GM19351 (cell line): ENCODE results near the gene DPYSL4.
"Not testable (repeated sequence)": the region's sequence is repeated elsewhere in the genome, so short reads cannot be mapped to it uniquely, and the experiment has no call there.

ENCODE experiments used
- ATAC-seq: cut with Tn5 transposase; IDR thresholded peaks from one replicate; pipeline ENCODE4 v1.9.1; 2021; ENCODE audit warnings: mild to moderate bottlenecking, moderate library complexity; ENCODE audit not compliant: unreplicated experiment

DPYSL4 gene

DNA sequence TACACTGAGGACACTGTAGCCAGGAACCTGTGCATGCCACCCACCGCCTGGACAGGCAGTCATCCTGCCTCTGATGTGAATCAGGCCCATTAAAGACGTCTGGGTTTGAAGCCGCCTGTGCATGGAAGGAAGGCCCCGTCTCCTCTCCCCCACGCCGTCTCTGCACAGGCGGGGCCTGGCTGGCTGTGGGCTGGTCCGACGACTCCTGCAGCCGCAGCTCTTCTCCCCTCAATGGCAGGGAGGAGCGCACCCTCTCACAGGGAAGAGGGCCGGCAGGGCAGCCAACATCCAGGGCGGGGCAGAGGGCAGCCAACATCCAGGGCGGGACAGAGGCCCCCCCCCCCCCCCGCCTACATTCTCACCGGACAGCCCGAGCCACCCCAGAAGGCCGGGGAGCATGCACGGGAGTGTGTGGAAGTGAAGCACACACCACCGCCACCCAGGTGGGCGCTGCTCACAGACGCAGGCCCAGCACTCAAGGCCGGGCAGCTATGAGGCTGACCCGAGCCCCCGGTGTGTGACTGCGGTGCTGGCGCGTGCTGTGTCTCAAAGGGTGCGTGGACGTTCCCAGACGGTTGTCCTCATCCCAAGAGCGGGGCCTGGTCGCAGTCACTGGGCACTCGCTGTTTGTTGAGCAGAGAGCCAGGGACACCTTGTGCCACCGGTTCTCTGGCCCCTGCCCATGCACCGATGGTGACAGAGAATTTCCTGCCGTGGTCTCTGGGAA is 19.1 kb downstream of the DPYSL4 start:
- no peak for ATAC-seq

DNA sequence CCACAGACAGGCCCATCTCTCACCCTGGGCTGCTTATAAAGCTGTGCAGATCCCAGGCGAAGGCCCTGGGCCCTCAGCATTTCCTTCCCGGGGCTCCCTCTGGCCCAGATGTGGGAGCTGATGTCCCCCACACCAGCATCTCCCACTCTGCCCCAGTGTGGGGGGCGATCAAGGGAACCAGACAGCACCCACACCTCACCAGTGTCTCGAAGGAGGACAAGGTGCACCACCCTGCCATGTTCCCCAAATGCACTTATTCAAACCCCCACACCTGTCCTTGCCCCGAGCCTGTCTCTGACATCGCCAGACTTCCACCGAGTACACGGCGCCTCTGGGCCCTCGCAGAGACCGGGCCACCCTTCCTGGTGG is 19.6 kb downstream of the DPYSL4 start:
- ATAC-seq = no peak

DNA sequence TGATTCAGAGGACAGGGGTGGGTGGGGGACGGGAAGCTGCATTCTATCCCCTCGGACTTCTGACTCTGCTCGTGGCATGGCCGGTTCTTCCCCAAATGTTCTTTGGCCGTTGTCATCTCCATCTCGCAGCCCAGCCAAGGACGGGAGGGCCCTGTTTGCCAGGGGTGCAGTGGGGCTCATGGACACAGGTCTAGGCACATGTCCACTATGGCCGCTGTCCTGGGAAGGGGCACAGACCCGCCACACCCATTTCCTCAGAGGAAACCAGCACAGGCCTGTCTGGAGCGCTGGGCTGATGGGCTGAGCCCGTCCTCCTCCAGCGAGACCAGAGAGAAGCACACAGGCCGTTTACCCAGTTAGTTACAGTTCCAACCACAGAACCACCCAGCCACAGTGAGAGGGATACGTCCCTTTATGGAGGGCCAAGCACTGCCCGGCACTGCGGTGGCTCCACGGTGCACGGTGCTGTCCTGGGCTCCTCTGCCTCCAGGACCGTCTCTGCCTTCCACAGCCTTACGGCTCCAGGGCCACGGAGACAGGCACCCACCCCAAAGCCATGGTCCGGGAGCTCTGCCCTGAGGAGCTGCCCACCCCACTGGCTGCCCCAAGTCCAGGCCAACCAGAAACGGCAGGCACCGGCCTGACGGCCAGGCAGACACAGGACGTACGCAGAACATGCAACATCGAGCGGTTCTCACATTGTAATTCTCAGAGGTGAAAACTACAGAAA is 20.2 kb downstream of the DPYSL4 start:
- no peak for ATAC-seq

DNA sequence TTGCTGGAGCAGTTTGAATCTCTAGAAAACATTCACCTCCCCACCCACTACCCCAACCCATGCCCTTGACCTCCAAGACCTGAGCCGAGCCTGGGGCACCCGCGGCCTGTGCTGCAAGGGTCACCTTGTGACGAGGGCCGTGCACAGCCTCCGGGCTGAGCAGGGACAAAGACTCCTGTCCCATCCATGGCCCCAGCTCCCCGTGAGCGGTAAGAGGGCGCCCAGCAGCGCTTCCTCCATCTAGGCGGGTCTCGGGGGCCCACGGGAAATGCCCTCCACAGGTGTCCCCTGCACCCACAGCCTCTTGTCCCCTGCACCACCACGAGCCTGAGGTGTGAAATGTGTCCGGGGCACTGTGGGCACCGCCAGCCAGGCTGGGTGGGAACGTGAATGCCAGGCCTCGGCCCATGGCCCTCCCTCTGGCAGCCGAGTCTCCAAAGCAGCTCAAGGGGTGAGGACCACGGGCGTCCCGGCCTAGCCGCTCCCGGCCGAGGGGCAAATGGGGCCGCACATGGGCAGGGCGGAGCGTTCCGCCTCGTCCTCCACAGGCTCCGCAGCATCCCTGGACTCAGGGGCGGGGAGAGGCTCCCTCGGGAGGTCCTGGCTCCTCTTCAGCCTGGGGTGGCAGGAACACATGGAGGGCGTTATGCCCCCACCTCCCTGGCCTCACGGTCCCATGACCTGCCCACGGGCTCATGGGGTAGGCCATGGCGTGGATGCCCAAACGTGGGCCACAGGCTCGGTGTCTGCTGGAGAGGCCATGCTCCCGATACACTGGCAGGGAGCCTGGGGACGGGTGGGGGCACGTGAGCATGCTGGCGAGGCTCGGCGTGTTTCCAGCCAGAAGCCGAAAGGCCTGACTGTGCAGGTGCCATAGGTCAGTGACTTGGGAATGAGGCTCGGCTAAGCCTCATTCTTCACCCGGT is 21.1 kb downstream of the DPYSL4 start:
- no peak for ATAC-seq

DNA sequence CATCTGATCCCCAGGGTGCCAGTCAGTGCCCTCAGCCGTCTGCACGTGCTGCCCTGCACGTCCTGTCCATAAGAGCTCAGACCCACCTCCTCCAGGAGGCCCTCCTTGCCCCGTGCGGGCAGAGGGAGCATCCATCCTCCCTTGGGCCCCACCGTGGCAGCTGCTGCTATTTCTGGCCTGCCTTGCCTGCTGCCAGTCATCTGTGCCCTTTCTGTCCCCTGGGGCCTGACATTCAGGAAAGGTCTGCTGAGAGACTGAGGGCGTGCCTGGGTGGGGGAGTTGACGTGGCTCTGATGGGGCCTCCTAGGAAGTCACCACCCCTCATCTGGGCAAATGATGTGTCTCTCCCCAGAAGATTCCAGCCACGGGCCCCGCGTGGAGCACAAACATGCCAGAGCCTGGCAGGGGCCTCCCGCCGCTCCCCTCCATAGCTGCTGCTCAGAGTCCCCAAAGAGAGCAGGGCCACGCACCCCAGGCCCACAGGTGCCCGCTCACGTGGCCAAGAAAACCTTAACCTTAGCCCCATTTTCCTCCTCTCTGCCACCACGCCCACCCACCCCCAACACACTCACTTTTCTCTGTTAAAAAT is 21.8 kb downstream of the DPYSL4 start:
- no peak for ATAC-seq

DNA sequence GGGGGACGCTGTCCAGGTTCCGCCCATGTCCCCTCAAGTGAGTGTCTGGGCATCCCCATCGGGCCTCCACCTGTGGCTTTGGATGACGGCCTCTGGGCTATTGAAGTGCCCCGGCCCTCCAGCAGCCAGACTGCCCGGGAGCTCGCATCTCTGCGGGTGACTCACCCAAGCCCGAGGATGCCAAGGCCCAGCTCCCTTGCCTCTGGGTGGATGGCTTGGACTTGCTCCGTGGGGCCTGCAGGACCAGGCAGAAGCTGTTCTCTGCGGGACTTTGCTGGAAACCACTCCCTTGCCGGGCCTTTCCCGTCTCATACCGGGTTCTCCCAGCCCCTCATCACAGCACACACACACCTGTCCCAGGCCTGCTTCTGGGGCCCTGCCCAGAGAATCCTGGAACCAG is 22.4 kb downstream of the DPYSL4 start:
- ATAC-seq = no peak

DNA sequence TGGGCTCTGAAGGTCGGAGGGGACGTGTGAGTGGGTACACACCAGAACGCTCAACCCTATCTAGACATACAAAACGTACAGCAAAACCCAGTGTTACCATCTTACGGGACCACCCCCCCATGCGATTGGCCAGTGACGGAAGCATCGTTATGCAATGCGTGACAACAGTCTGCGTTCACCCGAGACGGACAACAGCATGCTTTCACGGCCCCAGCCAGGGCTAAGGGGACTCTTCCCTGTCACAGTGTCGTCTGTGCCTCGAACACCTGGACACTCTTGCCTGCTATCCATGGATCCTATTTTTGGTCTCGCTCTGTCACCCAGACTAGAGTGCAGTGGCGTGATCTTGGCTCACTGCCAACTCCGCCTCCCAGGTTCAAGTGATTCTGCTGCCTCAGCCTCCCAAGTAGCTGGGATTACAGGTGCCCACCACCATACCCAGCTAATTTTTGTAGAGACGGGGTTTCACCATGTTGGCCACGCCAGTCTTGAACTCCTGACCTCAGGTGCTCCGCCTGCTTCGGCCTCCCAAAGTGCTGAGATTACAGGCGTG is 23.3 kb downstream of the DPYSL4 start:
- ATAC-seq = no peak

DNA sequence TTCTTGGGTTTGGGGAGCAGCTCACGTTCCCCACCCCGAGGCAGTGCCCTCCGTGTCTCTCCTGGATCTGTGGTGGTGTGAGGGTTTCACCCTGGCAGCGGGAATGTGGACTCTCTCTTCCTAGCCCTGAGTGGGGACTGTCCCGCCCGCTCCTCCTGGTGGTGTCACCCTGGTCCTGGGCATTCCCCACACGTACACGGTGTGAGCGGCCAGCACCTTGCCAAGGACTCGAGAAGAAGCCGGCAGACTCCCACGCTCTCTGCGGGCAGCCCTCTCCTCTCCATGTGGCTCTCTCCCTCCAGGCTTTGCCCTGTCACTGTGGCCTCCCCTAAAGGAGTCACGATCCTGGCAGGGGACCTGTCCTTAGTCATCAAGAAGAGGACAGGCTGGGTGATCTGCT is 24.0 kb downstream of the DPYSL4 start:
- no peak for ATAC-seq

DNA sequence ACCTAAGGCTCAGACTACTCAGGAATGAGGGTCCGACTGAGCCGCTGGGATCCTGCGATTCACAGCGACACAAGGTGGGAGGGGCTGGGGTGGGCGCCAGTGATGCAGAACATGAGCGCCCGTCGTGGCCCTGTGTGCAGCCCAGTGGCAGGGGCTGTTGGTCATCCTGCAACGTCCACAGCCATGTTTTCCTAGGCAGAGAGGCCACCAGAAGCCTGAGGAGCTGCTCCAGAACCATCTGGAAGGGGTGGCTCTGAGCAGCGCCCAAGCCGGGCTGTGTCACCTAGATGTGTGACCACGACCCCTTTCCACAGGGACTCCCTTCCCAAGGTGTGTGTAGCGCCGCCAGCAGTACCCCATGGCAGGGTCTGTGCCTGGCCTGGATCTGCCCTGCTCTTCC is 24.5 kb downstream of the DPYSL4 start:
- ATAC-seq = no peak

DNA sequence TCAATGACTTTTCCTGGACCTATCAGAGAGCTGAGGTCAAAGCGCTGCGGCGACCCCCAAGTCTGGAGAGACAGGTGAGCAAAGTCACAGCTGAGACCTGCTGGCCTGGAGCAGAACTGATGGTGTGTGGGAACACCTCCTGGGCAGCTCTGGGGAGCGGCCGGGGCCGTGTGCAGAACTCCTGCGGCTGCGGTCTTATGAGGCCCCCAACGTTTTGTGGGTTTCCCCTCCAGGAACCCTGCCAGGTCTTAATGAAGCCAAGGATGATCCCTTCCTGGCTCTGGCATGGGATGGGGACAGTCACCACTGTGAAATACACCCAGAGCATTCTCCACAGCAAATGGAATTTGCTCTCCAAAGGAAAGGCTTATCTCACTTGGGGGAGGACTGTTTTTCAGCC is 26.1 kb downstream of the DPYSL4 start:
- no peak for ATAC-seq

DNA sequence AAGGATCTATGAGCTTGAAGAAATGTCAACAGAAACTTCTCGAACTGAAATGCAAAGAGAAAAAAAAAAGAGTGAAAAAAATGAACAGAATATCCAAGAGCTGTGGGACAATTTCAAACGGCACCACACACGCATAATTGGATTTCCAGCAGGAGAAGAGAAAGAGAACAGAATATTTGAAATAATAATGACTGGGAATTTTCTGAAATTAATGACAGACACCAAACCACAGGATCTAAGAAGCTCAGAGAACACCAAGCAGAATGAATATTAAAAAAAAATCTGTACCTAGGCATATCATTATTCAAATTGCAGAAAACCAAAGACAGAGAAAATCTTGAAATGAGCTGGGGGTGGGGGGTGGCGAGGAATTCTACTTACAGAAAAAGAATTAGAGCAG is 27.2 kb downstream of the DPYSL4 start:
- no peak for ATAC-seq

DNA sequence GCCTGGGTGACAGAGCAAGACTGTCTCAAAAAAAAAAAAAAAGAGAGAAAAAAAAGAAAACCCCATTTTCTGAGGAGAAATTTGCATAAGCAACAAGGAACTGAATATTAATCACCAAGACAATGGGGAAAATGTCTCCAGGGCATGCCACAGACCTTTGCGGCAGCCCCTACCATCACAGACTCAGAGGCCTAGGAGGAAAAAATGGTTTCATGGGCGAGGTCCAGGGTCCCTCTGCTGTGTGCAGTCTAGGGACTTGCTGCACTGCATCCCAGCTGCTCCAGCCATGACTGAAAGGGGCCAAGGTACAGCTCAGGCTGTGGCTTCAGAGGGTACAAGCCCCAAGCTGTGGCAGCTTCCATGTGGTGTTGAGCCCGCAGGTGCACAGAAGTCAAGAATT is 29.7 kb downstream of the DPYSL4 start:
- not testable (repeated sequence) for ATAC-seq

DNA sequence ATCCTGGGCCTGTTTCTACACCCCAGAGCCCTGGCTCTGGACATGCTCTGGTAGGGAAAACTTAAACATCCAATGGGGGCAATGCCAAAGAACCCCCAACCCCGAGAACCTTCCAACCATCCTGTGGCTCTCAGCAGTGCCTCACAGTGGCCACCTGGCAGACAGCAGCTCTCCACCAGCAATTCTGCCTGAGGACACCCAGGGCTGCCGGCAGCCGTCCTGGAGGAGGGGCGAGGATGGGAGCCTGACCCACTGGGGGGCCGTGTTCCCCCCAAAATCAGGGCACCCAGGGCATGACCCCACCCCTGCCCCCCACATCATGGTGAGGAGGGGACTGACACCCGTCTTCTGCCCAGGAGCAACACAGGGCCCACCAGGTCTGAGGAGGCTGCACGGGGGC is 32.7 kb downstream of the DPYSL4 start:
- ATAC-seq = no peak

DNA sequence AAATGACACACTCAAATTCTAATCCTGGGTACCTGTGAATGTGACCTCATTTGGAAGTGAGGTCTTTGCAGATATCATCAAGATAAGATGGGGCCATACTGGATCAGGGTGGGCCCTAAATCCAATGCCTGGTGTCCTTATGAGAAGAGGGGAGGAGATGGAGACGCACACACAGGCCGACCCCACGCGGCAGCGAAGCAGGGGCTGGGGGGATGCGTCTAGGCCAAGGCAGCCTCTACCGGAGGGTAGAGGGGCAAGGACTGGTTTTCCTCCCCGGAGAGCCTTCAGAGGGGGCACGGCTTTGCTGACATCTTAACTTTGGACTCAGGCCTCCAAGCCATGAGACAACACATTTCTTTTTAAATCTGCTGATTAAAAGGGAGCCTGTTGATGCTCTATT is 33.3 kb downstream of the DPYSL4 start:
- ATAC-seq = no peak

DNA sequence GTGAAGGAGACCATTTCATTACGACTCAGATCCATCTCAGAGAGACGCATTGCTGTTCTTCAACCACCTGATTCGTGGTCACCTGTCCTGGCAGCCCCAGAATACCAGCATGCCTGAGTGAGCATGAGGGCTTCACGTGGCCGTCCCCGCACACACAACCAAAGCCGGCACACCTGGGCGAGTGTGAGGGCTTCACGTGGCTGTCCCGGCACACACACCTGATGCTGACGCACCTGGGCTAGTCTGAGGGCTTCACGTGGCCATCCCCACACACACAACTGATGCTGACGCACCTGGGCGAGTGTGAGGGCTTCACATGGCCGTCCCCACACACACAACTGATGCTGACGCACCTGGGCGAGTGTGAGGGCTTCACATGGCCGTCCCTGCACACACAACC is 34.2 kb downstream of the DPYSL4 start:
- not testable (repeated sequence) for ATAC-seq

DNA sequence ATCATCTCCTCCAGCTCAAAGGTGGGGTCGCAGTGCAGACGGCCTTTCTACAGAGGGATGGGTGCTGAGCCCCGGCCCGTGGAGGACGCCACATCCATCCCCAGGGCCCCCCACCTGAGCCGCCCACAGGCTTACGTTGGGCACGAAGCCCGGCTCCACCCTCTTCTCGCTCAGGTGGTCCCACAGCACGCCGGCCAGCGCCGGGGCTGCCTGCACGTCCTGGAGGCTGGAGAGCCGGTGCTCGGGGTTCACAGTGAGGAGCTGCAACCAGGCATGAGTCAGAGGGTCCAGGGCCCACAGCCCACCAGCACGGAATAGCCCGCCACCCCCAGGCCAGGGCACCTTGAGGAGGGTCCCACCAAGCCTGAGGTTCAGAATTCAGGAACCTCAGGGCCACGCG is 36.0 kb downstream of the DPYSL4 start:
- no peak for ATAC-seq

DNA sequence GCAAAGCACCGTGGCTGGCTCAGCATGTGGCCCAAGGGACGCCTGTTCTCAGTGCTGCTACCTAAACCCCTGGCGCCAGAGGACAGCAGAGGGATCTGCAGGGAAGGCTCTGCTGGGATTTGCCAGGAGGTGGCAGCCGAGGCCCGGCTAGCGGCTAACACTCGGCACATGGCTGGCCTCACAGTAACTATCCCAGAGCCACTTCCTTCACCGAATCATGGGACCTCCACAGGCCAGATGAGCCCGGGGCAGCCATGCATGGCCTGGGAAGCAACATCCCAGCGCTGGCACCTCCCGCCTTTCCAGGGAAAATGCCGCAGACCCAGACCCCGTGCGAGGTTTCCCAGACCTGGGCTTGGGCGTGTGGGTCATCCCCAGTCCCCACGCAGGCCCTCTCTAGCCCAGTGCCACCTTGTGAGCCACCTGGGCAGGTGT is 36.4 kb downstream of the DPYSL4 start:
- ATAC-seq = peak; percentile 99

DNA sequence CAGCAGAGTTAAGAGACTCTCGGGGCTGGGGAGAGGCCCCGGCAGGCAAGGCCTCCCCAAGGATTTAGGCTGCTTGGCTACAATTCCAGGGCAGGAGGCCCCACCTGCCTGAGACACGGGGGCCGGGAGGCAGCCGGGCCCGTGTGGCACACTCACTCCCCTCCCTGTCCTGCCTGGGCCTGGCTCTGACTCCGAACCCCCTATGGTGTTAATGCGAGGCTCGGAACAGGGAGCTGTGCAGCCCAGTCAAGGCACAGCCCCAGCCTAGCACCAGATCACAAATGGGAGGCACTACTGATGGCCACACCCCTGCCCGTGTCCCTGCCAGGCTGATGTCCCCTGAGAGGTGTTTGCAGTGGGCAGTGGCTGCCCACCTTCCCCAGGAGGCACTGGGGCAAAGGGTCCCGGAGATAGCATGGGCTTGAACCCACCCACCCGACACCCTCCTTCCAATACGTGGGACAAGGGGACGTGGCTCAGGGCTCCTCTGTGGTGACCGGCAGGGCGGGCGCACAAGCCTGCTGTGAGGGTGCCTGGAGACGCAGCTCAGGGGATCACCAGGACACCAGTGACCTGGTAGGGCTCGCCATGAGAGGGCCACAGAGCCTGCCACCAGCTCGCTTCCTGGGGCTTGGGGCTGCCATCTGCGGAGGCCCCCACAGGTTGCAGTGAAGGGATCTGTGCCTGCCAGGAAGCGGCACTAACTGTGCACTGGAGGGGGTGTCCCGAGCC is 37.0 kb downstream of the DPYSL4 start:
- no peak for ATAC-seq

DNA sequence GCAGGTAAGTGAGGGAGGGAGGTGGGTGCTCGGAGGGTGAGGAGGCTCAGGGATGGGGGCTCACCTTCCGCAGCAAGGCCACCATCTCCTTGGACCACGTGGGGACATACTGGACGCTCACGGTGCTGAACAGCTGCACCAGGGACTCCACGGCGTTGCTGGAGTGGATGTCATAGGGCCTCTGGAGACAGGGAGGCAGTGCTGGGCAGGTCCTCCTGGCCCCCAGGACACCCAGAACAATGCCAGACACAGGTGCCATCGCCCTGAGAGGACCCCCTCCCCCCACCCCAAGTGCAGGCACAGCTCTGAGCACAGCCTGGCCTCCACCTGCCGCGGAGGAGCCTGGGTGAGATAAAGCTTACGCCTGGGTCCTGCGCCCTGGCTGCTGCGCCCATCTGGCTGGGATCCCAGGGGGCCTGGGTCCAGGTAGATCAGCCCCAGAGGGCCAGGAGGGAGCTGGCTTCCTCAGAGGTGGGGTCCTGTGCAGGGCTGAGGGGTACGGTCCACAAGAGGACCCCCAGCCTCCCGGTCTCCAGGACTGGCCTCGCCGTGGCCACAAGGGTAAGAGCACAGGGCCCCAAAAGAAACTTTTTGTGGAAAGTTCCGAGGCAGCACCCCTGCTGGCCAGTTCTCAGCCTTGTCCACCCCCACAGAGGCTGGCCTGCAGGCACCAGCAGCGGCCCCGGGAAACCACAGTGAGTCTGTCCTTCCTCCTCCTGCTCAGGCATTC is 37.8 kb downstream of the DPYSL4 start:
- no peak for ATAC-seq
